Right renal cortex interstitium (tissue), 3 donors: ENCODE data around the gene KSR1. TPM values are rescaled to one million over a fixed set of nuclear protein-coding genes. Genes with fewer than 3 reads are reported as not detected.
A peak's percentile ranks its signal among the peaks of the same experiment; 100 is the strongest.

Experiments
- DNase-seq, 3 donors: peaks; one replicate each; pipeline ENCODE4 v3.0.0-alpha.2; 2013; ENCODE audit warnings: low read depth in 3 of 3, low spot score in 2 of 3
- polyA plus RNA-seq, 3 donors: library from polyadenylated mRNA; unstranded; fragments of 120-200 nt; gene quantifications; one replicate each; pipeline ENCODE4 v1.2.1, GENCODE V29; 2013; ENCODE audit not compliant: insufficient read length in 3 of 3

The KSR1 gene
- polyA plus RNA-seq, 3 donors, result 35.8 to 42.9 (median 41.6) TPM

DNA sequence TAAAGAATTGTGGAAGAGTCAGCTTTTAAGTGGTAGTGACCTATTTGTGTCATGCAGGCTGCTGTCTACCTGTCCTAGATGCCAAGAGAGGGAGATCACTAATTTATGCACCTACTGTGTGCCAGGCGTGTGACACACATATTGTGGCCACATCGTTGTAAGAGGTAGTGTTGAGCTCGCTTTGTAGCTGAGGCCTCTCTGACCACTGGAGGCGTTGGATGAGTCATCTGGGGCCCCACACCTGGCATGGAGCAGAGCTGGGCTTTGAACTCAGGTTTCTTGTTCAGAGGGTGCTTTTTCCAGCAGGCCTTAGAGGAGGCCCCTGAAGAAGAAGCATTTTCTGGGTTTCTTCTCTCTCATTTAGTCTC is 122.5 kb downstream of the KSR1 start:
- DNase-seq, result no peak

DNA sequence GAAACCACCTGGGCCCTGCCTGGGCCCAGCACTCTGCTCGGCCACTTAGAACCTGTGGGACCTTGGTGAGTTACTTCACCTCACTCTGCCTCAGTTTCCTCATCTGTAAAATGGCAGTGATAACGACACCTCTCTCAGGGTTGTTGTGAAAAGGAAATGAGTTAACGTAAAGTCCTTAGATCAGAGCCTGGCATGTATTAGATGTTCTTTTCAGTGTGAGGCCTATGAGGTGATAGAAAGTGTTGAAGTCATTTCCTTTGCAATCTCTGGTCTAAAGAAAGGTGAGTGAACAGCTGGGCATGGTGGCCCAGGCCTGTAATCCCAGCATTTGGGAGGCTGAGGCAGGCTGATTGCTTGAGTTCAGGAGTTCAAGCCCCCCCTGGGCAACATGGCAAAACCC is 123.1 kb downstream of the KSR1 start:
- DNase-seq, result no peak

DNA sequence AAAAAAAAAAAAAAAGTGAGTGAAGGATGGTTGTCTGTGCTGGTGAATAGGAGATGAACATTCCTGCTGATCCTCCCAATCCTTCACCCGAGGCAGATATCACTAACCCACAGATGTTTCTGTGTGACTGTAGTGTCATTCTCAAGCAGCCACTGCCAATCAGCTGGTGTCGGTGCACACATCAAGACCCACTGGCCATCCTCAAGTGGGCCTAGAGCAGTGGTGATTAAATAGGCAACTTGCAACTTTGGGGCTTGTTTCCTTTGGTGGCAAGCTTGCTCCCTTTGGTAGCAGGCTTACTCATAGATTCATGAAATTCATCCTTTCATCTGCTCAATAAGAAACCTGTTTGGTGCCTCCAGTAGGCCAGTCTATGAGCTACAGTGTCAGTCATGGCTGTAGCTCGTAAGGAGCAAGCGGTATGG is 123.7 kb downstream of the KSR1 start:
- no peak for DNase-seq

DNA sequence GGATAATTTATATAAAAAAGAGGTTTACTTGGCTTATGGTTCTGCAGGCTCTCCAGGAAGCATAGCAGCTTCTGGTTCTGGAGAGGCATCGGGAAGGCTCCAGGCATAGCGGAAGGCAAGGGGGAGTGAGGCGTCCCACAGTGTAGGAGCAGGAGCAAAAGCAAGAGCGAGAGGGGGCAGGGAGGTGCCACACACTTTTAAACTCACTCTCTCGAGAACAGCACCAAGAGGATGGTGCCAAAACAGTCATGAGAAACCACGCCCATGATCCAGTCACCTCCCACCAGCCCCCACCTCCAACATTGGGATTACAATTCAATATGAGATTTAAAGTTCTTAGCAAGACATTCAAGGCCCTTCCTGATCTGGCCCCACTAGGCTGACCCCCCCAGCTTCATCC is 124.8 kb downstream of the KSR1 start:
- no peak for DNase-seq

DNA sequence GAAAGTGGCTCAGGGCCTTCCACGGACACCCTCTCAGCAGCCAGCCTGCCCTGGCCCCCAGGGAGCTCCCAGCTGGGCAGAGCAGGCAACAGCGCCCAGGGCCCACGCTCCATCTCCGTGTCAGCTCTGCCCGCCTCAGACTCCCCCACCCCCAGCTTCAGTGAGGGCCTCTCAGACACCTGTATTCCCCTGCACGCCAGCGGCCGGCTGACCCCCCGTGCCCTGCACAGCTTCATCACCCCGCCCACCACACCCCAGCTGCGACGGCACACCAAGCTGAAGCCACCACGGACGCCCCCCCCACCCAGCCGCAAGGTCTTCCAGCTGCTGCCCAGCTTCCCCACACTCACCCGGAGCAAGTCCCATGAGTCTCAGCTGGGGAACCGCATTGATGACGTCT is 126.4 kb downstream of the KSR1 start:
- no peak for DNase-seq

DNA sequence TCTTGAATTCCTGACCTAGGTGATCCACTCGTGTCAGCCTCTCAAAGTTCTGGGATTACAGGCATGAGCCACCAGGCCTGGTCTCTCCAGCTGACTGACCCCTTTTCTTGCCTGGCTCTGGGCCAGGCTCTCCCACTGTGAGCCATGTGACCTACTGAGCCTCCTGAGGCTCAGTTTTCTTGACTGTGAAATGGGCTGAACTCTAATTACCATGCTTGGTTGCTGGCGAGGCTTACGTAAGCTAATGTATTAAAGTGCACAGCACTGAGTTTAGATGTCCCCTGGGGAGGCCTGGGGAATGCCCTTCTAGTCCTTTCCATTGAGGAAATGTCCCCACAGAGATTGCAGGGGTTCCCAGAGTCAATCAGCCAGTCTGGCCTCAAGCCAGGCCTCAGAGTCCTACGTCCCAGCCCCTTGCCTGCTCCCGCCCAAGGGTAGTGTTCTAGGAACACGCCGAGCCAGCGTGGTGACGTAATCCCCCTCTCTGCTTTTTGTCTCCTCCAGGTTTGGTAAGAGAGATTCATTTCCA is 129.0 kb downstream of the KSR1 start:
- no peak for DNase-seq

DNA sequence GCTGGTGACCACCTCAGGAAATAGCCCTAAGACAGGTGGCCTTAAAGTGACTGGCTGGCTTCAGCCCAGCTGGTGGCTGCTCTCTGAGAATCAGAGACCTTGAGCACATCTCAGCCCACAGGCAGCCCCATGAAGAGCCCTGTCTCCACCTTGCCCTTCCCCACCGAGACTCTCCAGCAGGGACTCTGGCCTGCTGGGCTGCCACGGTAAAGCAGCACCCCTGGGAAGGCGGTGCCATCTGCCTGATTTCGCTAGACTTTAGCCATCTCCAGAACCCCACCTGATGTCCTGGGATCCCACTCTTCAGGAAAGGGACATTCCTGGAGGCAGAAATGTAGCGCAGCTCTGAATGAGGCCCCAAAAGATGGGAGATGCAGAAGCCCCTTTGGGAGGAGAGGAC is 129.5 kb downstream of the KSR1 start:
- no peak for DNase-seq

DNA sequence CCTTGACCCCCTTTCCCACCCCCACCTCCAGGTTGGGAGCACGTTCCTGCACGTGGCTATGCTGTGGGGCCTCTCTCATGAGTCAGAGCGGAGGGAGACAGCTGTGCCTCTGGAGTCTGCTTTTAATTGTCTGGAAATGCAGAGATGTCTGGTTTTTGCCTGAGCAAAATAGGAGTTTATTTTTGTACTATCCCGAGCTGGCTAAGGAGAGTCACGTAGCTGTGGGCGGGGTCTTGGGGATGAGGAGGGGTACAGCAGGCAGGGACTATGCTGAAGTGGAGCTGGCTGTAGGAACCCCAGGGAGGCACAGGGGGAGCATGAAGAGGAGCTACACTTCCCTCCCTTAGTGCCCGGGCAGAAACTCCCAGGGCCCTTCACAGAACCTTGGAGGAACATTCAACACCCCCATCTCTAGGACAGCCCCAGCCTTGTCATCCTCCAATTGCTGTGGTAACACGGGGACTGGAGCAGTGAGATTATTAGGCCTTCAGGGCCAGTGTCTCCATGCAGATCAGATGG is 130.0 kb downstream of the KSR1 start:
- DNase-seq, result no peak

DNA sequence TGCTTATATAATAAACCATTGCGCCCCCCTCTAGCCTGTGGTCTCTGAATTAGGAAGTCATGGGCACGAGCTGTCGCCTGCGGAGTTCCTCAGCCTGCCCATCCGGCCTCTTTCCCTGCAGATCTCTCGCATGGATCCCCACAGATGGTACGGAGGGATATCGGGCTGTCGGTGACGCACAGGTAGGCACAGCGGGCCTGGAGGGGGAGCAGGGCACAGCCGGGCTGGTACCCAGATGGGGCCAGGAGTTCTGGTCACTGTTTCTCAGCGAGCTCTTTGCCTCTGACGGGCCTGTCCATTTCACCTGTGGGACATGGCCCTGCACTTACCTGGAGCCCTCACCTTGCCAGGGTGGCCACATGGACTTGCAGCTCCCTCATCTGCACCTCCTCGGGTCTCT is 132.1 kb downstream of the KSR1 start:
- no peak for DNase-seq

DNA sequence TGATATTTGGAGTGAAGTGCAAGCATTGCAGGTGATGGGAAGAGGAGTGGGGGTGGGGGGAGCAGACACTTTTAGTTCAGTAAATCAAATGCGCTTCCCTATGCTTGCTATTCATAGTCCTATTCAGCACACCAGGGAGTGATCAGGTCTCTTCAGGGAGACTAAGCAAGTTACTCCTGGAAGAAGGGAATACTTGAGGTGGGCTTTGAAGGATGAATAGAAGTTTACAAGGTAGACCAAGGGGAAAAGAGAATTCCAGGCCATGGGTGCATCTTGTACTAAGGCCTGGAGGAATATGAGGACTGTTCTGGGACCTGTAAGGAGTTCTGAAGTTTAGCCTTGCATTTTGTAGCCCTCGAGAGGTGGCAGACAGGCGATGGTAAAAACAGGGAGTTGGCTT is 134.6 kb downstream of the KSR1 start:
- DNase-seq, result no peak

DNA sequence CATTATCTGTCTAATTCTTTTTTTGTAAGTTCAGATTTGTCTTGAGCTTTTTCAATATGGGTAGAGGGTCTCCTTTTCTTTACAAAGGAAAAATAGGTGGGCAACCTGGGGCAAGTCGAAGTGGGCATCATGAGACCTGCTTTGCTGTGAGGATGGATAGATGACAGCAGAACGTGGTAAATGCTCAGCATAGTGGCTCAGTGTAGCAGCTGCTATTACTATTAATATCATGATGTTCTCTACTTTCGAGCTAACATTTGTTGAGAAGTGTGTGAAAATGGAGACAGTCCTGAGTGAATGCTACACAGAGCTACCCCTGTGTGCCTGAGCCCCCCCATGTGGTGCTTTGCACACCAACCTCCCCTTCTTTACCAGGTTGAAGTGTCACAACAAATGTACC is 135.7 kb downstream of the KSR1 start:
- DNase-seq, result no peak

DNA sequence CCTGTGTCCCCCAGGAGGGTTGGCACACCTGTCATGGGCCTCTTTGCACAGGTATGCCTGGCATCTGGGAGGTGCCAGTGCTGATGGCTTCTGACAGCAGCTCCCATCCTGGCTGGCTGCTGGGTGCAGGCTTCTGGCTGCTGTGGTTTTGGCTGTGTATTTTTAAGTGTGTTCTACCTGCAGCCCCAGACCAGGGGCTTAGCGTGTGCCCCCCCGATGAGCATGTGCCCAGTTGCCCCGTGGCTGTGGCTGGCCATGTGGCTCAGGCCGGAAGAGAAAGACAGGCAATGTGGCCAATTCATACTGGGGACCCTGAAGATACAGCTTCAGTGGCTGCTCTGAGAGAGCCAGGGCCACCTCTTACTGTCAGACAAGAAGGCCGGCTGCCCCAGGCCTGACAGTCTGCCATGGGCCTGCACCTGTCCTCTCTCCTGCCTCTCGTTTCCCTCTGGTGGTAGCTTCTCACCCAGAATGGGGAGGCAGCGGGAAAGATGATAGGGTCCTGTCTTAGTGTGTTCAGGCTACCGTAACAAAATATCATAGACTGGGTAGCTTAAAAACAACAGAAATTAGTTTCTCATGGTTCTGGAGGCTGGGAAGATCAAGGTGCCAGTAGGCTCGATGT is 137.1 kb downstream of the KSR1 start:
- DNase-seq, result no peak

DNA sequence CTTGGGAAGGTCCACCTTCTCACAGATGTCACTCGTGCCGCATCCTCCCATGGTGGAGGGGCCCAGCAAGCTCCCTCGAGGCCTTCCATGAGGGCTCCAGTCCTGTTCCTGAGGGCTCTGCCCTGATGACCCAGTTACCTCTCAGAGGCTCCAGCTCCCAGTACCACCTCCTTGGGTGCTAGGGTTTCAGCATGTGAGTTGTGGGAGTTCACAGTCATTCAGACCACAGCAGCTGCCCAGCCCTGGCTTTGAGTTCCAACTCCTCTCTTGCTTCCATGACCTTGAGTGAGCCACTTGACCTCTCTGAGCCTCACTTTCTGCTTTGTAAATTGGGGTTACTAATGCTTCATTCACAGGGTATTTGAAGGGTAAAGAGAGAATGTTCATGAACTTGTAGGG is 137.6 kb downstream of the KSR1 start:
- no peak for DNase-seq

DNA sequence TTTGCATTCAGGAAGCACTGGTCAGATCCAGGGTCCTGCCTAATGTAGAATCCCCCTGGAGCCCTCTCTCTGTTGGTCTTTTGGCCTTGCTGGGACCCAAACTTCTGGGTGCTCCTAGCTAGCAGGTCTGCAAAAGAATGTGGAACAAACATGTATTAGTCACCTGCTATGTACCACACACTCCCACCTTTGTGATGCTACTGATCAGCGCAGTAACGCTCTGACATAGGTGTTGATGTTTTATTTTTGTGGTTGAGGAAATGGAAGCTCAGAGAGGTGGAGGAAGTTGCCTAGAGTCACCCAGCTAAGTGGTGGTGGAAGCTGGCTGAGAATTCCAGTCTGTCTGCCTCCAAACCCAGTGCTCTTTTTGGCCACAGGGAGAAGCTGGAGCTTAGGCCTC is 139.0 kb downstream of the KSR1 start:
- DNase-seq, result no peak

DNA sequence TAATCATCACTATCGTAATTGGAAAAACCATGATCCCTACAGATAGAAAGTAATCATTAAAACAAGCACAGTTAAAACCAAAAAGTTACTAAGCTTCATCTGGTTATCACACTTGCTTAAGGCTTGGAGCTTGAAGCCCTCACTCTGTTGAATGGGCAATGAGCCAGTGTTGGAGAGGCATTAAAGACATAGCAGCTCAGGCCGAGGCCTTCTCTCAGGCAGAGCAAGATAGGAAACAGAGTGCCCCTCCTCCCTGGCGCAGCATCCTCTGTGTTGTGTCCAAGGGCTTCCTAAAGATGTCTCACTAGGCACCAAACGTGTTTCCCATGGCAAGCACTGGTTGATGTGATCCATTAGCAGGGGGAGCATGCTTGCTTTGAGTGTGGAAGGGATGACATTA is 139.8 kb downstream of the KSR1 start:
- no peak for DNase-seq

DNA sequence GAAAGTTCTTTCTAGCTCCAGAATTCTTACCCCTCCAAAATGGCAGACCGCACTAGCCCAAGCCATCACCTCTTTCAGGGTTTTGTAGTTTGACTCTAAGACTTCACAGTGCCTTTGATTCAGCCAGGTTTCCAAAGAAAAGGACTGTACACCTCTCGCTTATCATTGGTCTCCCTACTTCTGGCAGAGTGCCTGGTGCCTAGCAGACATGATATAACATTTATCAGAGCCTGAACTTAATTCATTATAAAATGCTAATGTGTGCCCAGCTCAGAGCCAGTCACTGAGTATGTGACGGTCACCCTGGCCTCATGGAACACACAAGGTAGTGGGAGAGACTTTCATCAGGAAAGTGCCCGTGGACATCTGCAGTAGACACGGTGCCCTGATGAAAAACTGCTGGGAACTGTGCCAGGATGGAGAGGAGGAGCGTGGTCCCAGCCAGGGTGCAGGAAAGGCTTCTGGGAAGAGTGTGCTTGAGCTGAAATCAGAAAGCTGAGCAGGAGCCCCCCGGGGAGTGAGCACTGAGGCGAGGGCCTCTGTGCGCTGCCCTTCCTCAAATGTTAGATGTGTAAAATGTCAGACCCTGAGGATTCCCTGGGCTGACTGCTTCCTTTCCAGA is 140.4 kb downstream of the KSR1 start:
- DNase-seq, result no peak

DNA sequence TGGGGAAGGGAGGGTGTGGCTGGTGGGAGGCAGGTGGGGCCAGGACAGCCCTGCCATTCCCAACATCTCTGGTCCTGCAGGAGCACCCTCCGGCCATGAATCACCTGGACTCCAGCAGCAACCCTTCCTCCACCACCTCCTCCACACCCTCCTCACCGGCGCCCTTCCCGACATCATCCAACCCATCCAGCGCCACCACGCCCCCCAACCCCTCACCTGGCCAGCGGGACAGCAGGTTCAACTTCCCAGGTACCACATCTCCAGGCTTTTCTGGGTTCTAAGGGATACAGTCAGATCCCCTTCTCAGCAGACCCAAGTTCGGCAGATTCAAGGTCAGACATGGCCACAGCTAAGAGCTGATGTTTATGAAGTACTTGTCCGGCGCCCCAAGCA is 140.9 kb downstream of the KSR1 start:
- DNase-seq, result no peak

DNA sequence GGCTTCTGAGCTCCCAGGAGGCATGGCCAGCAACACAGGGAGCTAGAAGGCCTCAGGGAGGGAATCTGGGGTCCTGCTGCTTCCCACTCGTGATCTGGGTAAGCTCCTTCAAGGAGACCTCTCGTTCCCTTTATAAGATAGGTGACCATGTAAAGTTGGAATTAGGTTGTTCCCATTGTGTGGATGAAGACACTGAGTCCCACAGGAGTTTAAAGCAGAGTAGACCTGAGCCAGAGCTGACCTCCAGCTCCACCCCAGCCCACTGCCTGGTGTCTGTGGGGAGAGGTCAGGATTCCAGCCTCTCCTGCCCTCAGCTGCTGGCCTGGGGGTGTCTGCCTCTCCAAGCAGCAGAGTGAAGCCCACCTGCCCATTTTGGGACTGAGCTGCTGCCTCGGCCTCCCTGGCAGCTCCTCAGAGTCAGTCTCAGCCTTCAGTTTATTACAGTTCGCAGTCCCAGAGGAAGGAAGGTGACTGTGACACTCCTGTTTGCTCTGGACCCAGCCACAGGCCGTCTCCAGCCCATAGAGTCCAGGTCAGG is 141.6 kb downstream of the KSR1 start:
- DNase-seq, result no peak

DNA sequence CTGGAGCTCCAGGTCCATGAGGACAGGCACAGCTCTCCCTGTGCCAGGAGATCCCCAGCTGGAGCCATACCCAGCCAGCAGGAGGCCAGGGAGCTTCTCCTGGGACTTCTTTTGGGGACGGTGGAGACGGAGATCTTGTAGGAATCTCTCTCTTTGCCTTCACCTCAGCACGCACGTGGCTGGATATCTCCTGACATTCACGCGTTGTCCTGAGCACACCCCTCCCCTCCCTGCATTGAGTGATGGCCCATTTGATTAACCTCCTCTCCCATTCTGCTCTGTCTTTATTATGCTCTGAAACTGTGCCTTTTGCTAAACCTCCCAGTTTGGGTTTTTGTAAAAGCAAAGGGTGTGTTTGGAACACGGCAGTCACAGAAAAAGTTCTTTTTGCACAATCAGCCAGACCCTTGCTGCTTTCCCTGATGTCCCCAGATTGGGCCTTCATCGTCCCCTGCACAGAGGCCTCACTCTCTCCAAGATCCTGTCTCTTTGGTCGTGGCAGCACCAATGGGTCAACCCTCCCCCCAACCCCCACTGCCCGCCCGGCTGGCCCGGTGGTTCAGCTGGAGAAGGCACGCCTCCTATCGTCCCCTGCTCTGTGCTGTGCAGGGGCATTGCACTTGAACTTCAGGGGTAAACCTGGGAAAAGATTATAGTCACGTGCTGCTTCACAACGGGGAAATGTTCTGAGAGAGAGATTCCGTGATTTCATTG is 142.2 kb downstream of the KSR1 start:
- DNase-seq, result no peak

DNA sequence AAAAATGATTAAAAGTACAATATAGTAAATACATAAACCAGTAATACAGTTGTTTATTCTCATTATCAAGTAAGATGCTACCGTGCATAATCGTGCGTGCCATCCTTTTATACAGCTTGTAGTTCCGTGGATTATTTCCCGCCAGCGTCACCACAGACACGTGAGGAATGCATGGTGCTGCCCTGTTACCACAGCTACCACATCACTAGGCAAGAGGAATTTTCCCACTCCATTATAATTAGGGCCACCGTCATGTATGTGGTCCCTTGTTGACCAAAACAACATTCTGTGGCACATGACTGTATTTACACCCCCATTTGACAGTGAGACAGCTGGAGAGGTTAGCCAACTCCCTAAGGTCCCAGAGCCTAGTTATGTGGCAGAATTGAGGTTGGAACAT is 144.2 kb downstream of the KSR1 start:
- no peak for DNase-seq

DNA sequence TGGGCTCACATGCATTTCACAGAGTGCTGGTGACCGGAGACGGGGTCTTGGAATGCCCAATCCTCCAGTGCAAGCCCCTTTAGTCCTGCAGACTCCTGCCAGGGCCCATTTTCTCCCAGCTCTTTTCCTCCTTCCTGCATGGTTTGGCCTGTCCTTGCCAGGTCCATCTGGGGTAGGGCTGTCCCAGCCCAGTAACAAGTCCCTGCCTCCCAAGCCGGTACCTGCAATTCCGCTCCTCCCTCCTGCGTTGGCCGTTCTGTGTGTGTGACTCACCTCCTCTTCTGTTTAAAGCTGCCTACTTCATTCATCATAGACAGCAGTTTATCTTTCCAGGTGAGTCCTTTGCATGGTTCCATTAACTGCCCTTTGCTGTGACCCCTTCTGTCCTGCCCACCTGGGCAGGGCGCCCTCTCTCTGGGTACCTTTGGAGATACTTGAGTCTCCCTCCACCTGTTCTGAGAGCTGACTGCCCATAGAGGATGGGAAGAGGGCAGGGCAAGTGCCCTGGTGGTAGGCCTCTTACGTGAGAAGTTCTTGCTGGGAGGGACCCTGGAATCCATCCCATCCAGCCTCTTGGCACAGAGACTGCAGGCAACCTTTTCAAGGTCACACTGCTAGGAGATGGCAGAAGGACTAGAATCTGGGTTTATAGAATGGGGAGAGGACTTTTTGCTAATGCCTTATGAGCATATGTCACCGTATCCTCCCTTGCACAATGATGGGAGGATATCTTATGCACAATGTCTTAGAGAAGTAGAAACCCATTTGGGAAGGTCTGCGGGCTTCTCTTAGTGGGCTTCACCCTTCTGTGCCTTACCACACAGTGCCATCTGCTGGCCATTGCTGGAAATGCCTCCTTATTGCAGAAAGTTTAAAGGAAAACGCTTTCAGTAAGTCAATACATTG is 145.1 kb downstream of the KSR1 start:
- DNase-seq, result peak; percentile 55 to 77 (median 72)
